C4-2B (cell line): ENCODE results near the gene SYNPO2.

Experiments
- CTCF ChIP-seq: fragments of 450-650 bp; conservative IDR thresholded peaks from 2 replicates; pipeline ENCODE4 v1.5.1; 2017; ENCODE audit warnings: mild to moderate bottlenecking
- ZFX ChIP-seq: fragments of 450-650 bp; IDR thresholded peaks from 2 replicates; pipeline ENCODE4 v1.6.1; 2017

- no peak for TF ChIP-seq CTCF
- no peak for TF ChIP-seq ZFX
Measured at GRCh38 chr4:118941149-118941548, 52.5 kb downstream of the SYNPO2 start.
